Measurements from ENCODE around the gene DSCAML1. TPM values are rescaled to one million over a fixed set of nuclear protein-coding genes. Genes with fewer than 3 reads are reported as not detected.

Gene DSCAML1
- polyA plus RNA-seq, 1 donor = 2.8 TPM

- no peak for DNase-seq
Measured at GRCh38 chr11:117633976-117634755, 162.8 kb downstream of the DSCAML1 start.

GRCh38 chr11:117633186-117633754 lies 163.7 kb downstream of the DSCAML1 start:
- no peak for DNase-seq

GRCh38 chr11:117632306-117632705 lies 164.7 kb downstream of the DSCAML1 start:
- DNase-seq = no peak

GRCh38 chr11:117631336-117632140 lies 165.5 kb downstream of the DSCAML1 start:
- no peak for DNase-seq

- no peak for DNase-seq
Measured at GRCh38 chr11:117629891-117630538, 167.0 kb downstream of the DSCAML1 start.

GRCh38 chr11:117629146-117629545 lies 167.9 kb downstream of the DSCAML1 start:
- no peak for DNase-seq

- DNase-seq = no peak
Measured at GRCh38 chr11:117627259-117627658, 169.8 kb downstream of the DSCAML1 start.

- no peak for DNase-seq
Measured at GRCh38 chr11:117626576-117626975, 170.4 kb downstream of the DSCAML1 start.

- DNase-seq = no peak
Measured at GRCh38 chr11:117625237-117625636, 171.8 kb downstream of the DSCAML1 start.

- DNase-seq = no peak
Measured at GRCh38 chr11:117623831-117624271, 173.2 kb downstream of the DSCAML1 start.

- no peak for DNase-seq
Measured at GRCh38 chr11:117621226-117621625, 175.8 kb downstream of the DSCAML1 start.

GRCh38 chr11:117620659-117621058 lies 176.4 kb downstream of the DSCAML1 start:
- no peak for DNase-seq

GRCh38 chr11:117620086-117620485 lies 176.9 kb downstream of the DSCAML1 start:
- no peak for DNase-seq

GRCh38 chr11:117619661-117620060 lies 177.4 kb downstream of the DSCAML1 start:
- DNase-seq = no peak

- no peak for DNase-seq
Measured at GRCh38 chr11:117618982-117619355, 178.0 kb downstream of the DSCAML1 start.

- no peak for DNase-seq
Measured at GRCh38 chr11:117618302-117618981, 178.6 kb downstream of the DSCAML1 start.

- DNase-seq = no peak
Measured at GRCh38 chr11:117616979-117617378, 180.0 kb downstream of the DSCAML1 start.

GRCh38 chr11:117614728-117615127 lies 182.3 kb downstream of the DSCAML1 start:
- no peak for DNase-seq

- DNase-seq = no peak
Measured at GRCh38 chr11:117613521-117613920, 183.5 kb downstream of the DSCAML1 start.

GRCh38 chr11:117612177-117612576 lies 184.8 kb downstream of the DSCAML1 start:
- no peak for DNase-seq

GRCh38 chr11:117610901-117611300 lies 186.1 kb downstream of the DSCAML1 start:
- DNase-seq = no peak

- DNase-seq = no peak
Measured at GRCh38 chr11:117610045-117610444, 187.0 kb downstream of the DSCAML1 start.

Data from left kidney (tissue), 2 donors.